H1 (cell line): Measurements from ENCODE around the gene GDNF. TPM values are rescaled to one million over a fixed set of nuclear protein-coding genes. Genes with fewer than 3 reads are reported as not detected.

Experiments
- POU5F1 ChIP-seq: IDR thresholded peaks from 2 replicates; pipeline ENCODE4 v1.6.1; 2011; ENCODE audit warnings: low read depth, mild to moderate bottlenecking, low read length, moderate library complexity
- polyA plus RNA-seq, 7 experiments: library from polyadenylated mRNA; depleted of rRNA in 3 of 7; stranded (reverse) in 5 of 7; unstranded in 2 of 7; fragments of >200 nt in 5 of 7; fragments of 200-250 nt in 2 of 7; gene quantifications; 1 replicate in 5 of 7; 2 replicates in 1 of 7; 4 replicates in 1 of 7; pipeline versions ENCODE4 v1.2.1 to v1.2.3, GENCODE V29; 2011 to 2013; ENCODE audit warnings: missing spikeins in 2 of 7, mixed read lengths in 2 of 7
- total RNA-seq: library from RNA; stranded (reverse); fragmentation: NEBNext Ultra II Directional; extraction: Animal tissue kit (Norgen Biotek cat#: 25700); gene quantifications from 2 replicates; pipeline ENCODE4 v1.2.1, GENCODE V29; 2021

The GDNF gene
- total and polyA plus RNA-seq, 2 of the 8 experiments (the other 6 are each of a cell fraction or from before 2014, with no cell fraction given) = 0.15 to 2.0 TPM

DNA sequence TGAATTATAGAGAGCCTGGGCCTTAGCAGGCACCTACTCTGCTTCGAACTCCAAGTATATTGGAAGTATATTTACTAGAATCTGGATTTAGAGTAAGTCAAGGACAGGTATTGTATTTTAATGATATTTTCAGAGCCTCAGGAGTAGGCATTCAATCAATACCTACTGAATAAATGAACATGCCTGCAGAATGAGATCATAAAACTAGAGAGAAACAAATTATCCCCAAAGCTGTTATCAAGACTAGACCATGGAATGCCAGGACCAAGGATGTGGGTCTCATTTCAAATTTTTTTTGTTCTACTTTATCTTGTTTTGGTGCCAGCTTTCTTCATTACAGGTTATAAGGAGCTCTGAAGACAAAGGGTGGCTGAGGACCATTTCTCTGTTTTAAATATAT, 66.0 kb downstream of the GDNF start (continued):
- no peak for TF ChIP-seq POU5F1
- TF ChIP-seq, all 59 proteins: peak for 0
